IMR-90 (cell line): ENCODE measurements around the gene CCDC27. TPM values are rescaled to one million over a fixed set of nuclear protein-coding genes. Genes with fewer than 3 reads are reported as not detected.

Source experiments
- ATAC-seq: fragments of 200-7000 bp; cut with Tn5 transposase; 2 replicates; pipeline ENCODE4 v1.9.1; 2020; ENCODE audit warnings: low read depth, mild to moderate bottlenecking, moderate library complexity
- BruUV-seq: library from RNA; stranded (reverse); fragments of 400-500 nt; replicated peaks from 2 replicates; lab custom pipeline; 2021; lab: Mats Ljungman, UMichigan
- CTCF ChIA-PET: fragments of 300-600 bp; formaldehyde crosslinking; extraction: SDS; loops from one replicate; lab custom pipeline; 2021; ENCODE audit warnings: antibody characterized with exemption; lab: Yijun Ruan, JAX
- POLR2A ChIA-PET: fragments of 300-600 bp; sonication (Branson Sonifier 250); formaldehyde crosslinking; loops from one replicate; lab custom pipeline; 2022; ENCODE audit warnings: antibody characterized with exemption; ENCODE audit not compliant: unreplicated experiment; lab: Charles Lee
- DNase-seq: peaks from one replicate; pipeline ENCODE4 v3.0.0; 2013
- H2AFZ ChIP-seq: replicated peaks from 2 replicates; pipeline ENCODE3; 2013; ENCODE audit warnings: low read length, mild to moderate bottlenecking; ENCODE audit not compliant: poor library complexity
- H2AK5ac ChIP-seq: 2 replicates; pipeline ENCODE4 v1.6.1; 2013; ENCODE audit warnings: low read depth, low read length, inconsistent platforms
- H2AK9ac ChIP-seq: replicated peaks from 2 replicates; pipeline ENCODE3; 2013; ENCODE audit warnings: mild to moderate bottlenecking, low read depth, low read length, moderate library complexity; ENCODE audit not compliant: poor library complexity
- H2BK120ac ChIP-seq: 2 replicates; pipeline ENCODE4 v1.6.1; 2013; ENCODE audit warnings: low read depth, low read length, inconsistent platforms
- H2BK15ac ChIP-seq: 3 replicates; pipeline ENCODE4 v1.6.1; 2013; ENCODE audit warnings: low read depth, low read length, inconsistent platforms
- H2BK20ac ChIP-seq: 2 replicates; pipeline ENCODE4 v1.6.1; 2013; ENCODE audit warnings: low read depth, mild to moderate bottlenecking, inconsistent platforms, low read length, moderate library complexity
- H2BK5ac ChIP-seq: 2 replicates; pipeline ENCODE4 v1.6.1; 2013; ENCODE audit warnings: mild to moderate bottlenecking, low read depth, low read length, inconsistent platforms; ENCODE audit not compliant: poor library complexity, severe bottlenecking
- H3K14ac ChIP-seq: replicated peaks from 2 replicates; pipeline ENCODE4 v1.6.1; 2013; ENCODE audit warnings: low read depth, low read length, inconsistent platforms
- H3K18ac ChIP-seq: 2 replicates; pipeline ENCODE4 v1.6.1; 2013; ENCODE audit warnings: low read depth, low read length, control low read depth
- H3K23ac ChIP-seq: 2 replicates; pipeline ENCODE4 v1.6.1; 2013; ENCODE audit warnings: low read depth, low read length, inconsistent platforms
- H3K27ac ChIP-seq: 2 replicates; pipeline ENCODE4 v1.5.1; 2013; ENCODE audit warnings: mild to moderate bottlenecking, control low read depth, low read length; ENCODE audit not compliant: insufficient read depth
- H3K27me3 ChIP-seq: 2 replicates; pipeline ENCODE4 v1.6.1; 2013; ENCODE audit warnings: low read length; ENCODE audit not compliant: control insufficient read depth, insufficient read depth
- H3K36me3 ChIP-seq: 2 replicates; pipeline ENCODE4 v1.6.1; 2013; ENCODE audit warnings: low read length, mixed read lengths; ENCODE audit not compliant: control insufficient read depth, insufficient read depth
- H3K4ac ChIP-seq: 2 replicates; pipeline ENCODE4 v1.6.1; 2013; ENCODE audit warnings: low read depth, low read length, inconsistent platforms
- H3K4me1 ChIP-seq: 2 replicates; pipeline ENCODE4 v1.6.1; 2013; ENCODE audit warnings: low read length, mixed read lengths; ENCODE audit not compliant: control insufficient read depth, insufficient read depth
- H3K4me2 ChIP-seq: 2 replicates; pipeline ENCODE4 v1.6.1; 2013; ENCODE audit warnings: low read depth, mild to moderate bottlenecking, control low read depth, low read length, moderate library complexity
- H3K4me3 ChIP-seq: 2 replicates; pipeline ENCODE4 v1.5.1; 2013; ENCODE audit warnings: low read depth, mild to moderate bottlenecking, control low read depth, low read length, moderate library complexity; ENCODE audit not compliant: insufficient read depth
- H3K56ac ChIP-seq: 2 replicates; pipeline ENCODE4 v1.6.1; 2013; ENCODE audit warnings: low read length, inconsistent platforms; ENCODE audit not compliant: insufficient read depth; ENCODE audit errors: extremely low read depth
- H3K79me1 ChIP-seq, 2 experiments: 2 replicates each; pipeline ENCODE4 v1.6.1; 2013; ENCODE audit warnings: low read length in 2 of 2, inconsistent platforms in 1 of 2, low read depth in 1 of 2
- H3K9ac ChIP-seq: 2 replicates; pipeline ENCODE4 v1.6.1; 2013; ENCODE audit warnings: low read depth, low read length, control low read depth
- H3K9me1 ChIP-seq: 2 replicates; pipeline ENCODE4 v1.6.1; 2013; ENCODE audit warnings: low read length, inconsistent platforms; ENCODE audit not compliant: insufficient read depth
- H3K9me3 ChIP-seq: 2 replicates; pipeline ENCODE4 v1.6.1; 2013; ENCODE audit warnings: low read length; ENCODE audit not compliant: control insufficient read depth, insufficient read depth
- H4K20me1 ChIP-seq: 2 replicates; pipeline ENCODE4 v1.6.1; 2013; ENCODE audit warnings: low read length, inconsistent platforms; ENCODE audit not compliant: insufficient read depth
- H4K5ac ChIP-seq: 2 replicates; pipeline ENCODE4 v1.6.1; 2013; ENCODE audit warnings: mild to moderate bottlenecking, low read depth, low read length, control low read depth
- H4K8ac ChIP-seq, 2 experiments: 2 replicates each; pipeline ENCODE4 v1.6.1; 2013; ENCODE audit warnings: low read depth in 2 of 2, low read length in 2 of 2, control low read depth in 1 of 2, inconsistent platforms in 1 of 2
- H4K91ac ChIP-seq: 2 replicates; pipeline ENCODE4 v1.6.1; 2013; ENCODE audit warnings: low read depth, low read length, inconsistent platforms; ENCODE audit not compliant: insufficient read depth
- CEBPB ChIP-seq: IDR thresholded peaks from 2 replicates; pipeline ENCODE4 v1.6.1; 2012; ENCODE audit warnings: low read depth, low read length, improper control_type of control experiment
- ELK1 ChIP-seq: fragments of 150-350 bp; IDR thresholded peaks from 2 replicates; pipeline ENCODE4 v1.6.1; 2016; ENCODE audit warnings: low read depth, mild to moderate bottlenecking, low read length, moderate library complexity, borderline replicate concordance
- FOS ChIP-seq: fragments of 150-350 bp; IDR thresholded peaks from 2 replicates; pipeline ENCODE4 v1.6.1; 2016; ENCODE audit warnings: low read depth, low read length
- MAFK ChIP-seq: IDR thresholded peaks from 2 replicates; pipeline ENCODE4 v1.6.1; 2012; ENCODE audit warnings: low read depth, low read length, improper control_type of control experiment
- MAZ ChIP-seq: IDR thresholded peaks from 2 replicates; pipeline ENCODE4 v1.6.1; 2012; ENCODE audit warnings: low read depth, mild to moderate bottlenecking, low read length, improper control_type of control experiment, moderate library complexity, borderline replicate concordance
- RFX5 ChIP-seq: IDR thresholded peaks from 2 replicates; pipeline ENCODE4 v1.8.0; 2012; ENCODE audit warnings: low read depth, mild to moderate bottlenecking, low read length, moderate library complexity
- SMC3 ChIP-seq: fragments of 150-350 bp; IDR thresholded peaks from 2 replicates; pipeline ENCODE4 v1.6.1; 2016; ENCODE audit warnings: low read depth, mild to moderate bottlenecking, antibody characterized with exemption, low read length, moderate library complexity
- WGBS, 2 experiments: methylation state at CpG; one replicate each; pipeline versions ENCODE4 v1.1.5 to v1.1.7; 2013; ENCODE audit warnings: missing lambda C conversion rate in 2 of 2; ENCODE audit not compliant: insufficient read length in 1 of 2; ENCODE audit errors: extremely low coverage in 2 of 2; 5-methylcytosine and 5-hydroxymethylcytosine counted together
- dilution Hi-C: fragments of 300-500 bp; cut with HindIII; formaldehyde crosslinking; loops from one replicate; pipeline ENCODE4 v1.14.3; 2018; ENCODE audit warnings: low sequenced_read_pairs; ENCODE audit not compliant: unreplicated experiment
- in situ Hi-C: fragments of 300-500 bp; cut with MboI; formaldehyde crosslinking; loops from 3 replicates; pipeline ENCODE4 v1.14.3; 2019; ENCODE audit warnings: low sequenced_read_pairs, inconsistent platforms, mixed read lengths
- intact Hi-C: fragments of 100-400 bp; cut with micrococcal nuclease; formaldehyde crosslinking; loops from 2 replicates; pipeline ENCODE4 v1.10.0; 2022
- polyA plus RNA-seq, 3 experiments: library from polyadenylated mRNA; depleted of rRNA; stranded (reverse); fragments of >200 nt; gene quantifications; 2 replicates each; pipeline ENCODE4 v1.2.3, GENCODE V29; 2012; ENCODE audit warnings: low replicate concordance in 1 of 3
- total RNA-seq: library from RNA; depleted of rRNA; stranded (reverse); fragments of >200 nt; gene quantifications from 2 replicates; pipeline ENCODE4 v1.2.3, GENCODE V29; 2012
- TF ChIP-seq, protein P1 (sequence below): conservative IDR thresholded peaks from 2 replicates; pipeline ENCODE4 v1.5.1; 2012; ENCODE audit warnings: mild to moderate bottlenecking, low read depth, low read length, improper control_type of control experiment
- TF ChIP-seq, protein P2 (sequence below): fragments of 150-350 bp; IDR thresholded peaks from 2 replicates; pipeline ENCODE4 v1.6.1; 2017; ENCODE audit warnings: mild to moderate bottlenecking, antibody characterized with exemption, low read length, low read depth

Gene CCDC27
- total and polyA plus RNA-seq, 2 of the 4 experiments (the other 2 are of a cell fraction) = not detected

DNA sequence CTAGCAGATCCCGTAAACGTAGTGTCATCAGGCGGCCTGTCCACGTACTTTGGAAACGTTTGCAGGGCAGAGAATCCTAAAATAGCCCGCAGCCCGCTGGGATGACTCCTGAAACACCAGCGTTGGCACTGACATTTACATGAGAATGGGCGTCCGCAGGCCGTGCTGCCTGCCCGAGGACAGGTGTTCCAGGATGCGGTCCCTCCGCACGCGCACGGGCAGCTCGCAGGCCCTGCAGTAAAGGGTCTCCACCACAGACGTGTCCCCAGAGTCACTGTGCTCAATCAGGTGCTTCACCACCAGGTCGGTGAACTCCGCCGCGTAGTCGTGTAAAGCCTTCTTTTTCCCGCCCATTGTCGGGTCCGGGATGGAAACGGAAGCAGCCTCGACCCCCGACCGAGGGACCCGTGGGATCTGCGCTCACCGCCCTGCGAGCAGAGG lies 5.8 kb upstream of the CCDC27 start:
- H3K4me2 ChIP-seq = peak overlapping the region; percentile 82
- no peak overlapping the region for H2BK120ac ChIP-seq
- peaks cover 10% of the 10 kb centered on the region; the same call in 1 of the 2 replicates for H3K9me1 ChIP-seq
- peaks cover 17% of the 10 kb centered on the region for H3K36me3 ChIP-seq
- peak overlapping the region; percentile 63 for H3K4me3 ChIP-seq
- peaks cover 15 to 27% of the 10 kb centered on the region in 2 experiments for H3K79me1 ChIP-seq
- no peak overlapping the region; the same call in 1 of the 2 replicates for H3K23ac ChIP-seq
- peak overlapping the region; percentile 65 for H3K9ac ChIP-seq
- H2BK20ac ChIP-seq = no peak overlapping the region
- no peak overlapping the region for H3K14ac ChIP-seq
- WGBS, 2 experiments = 22% methylated on average over 24 of the region's 35 CpGs; no CpG with 5 or more reads in 1 of the 2 experiments
- H3K18ac ChIP-seq = no peak overlapping the region
- DNase-seq (no peak), ATAC-seq (no peak)
- peak overlapping the region; percentile 93 for H2AFZ ChIP-seq
- H4K91ac ChIP-seq = no peak overlapping the region
- H4K5ac ChIP-seq = no peak overlapping the region
- peak overlapping the region; percentile 76 for H2AK9ac ChIP-seq
- peaks cover 11% of the 10 kb centered on the region for H3K27me3 ChIP-seq
- H4K20me1 ChIP-seq = no peaks in the 10 kb centered on the region; the same call in 1 of the 2 replicates
- in situ Hi-C loops = no loop called here
- no peaks in the 10 kb centered on the region for H3K9me3 ChIP-seq
- TF ChIP-seq CEBPB = no peak
- no peak for TF ChIP-seq MAZ
- TF ChIP-seq ELK1 = no peak
- no peak for TF ChIP-seq MAFK
- TF ChIP-seq, protein P1, sequence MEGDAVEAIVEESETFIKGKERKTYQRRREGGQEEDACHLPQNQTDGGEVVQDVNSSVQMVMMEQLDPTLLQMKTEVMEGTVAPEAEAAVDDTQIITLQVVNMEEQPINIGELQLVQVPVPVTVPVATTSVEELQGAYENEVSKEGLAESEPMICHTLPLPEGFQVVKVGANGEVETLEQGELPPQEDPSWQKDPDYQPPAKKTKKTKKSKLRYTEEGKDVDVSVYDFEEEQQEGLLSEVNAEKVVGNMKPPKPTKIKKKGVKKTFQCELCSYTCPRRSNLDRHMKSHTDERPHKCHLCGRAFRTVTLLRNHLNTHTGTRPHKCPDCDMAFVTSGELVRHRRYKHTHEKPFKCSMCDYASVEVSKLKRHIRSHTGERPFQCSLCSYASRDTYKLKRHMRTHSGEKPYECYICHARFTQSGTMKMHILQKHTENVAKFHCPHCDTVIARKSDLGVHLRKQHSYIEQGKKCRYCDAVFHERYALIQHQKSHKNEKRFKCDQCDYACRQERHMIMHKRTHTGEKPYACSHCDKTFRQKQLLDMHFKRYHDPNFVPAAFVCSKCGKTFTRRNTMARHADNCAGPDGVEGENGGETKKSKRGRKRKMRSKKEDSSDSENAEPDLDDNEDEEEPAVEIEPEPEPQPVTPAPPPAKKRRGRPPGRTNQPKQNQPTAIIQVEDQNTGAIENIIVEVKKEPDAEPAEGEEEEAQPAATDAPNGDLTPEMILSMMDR = no peak
- TF ChIP-seq, protein P2, sequence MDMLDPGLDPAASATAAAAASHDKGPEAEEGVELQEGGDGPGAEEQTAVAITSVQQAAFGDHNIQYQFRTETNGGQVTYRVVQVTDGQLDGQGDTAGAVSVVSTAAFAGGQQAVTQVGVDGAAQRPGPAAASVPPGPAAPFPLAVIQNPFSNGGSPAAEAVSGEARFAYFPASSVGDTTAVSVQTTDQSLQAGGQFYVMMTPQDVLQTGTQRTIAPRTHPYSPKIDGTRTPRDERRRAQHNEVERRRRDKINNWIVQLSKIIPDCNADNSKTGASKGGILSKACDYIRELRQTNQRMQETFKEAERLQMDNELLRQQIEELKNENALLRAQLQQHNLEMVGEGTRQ = no peak
- no peak for TF ChIP-seq SMC3
- TF ChIP-seq RFX5 = no peak
- no peak for TF ChIP-seq FOS
- H3K4me1 ChIP-seq = peaks cover 8% of the 10 kb centered on the region; the same call in 1 of the 2 replicates
- intact Hi-C loops = loop anchor here (2.0 kb wide), 1 partner anchor 26 kb away; the partner anchor contains the start of gene SMIM1
- dilution Hi-C loops = no loop called here
- H4K8ac ChIP-seq = peak overlapping the region; percentile 69 to 80; a peak in 3 of 4 replicates
- H2BK15ac ChIP-seq = no peak overlapping the region
- TSS peak; percentile 64 for BruUV-seq
- H3K27ac ChIP-seq = no peak overlapping the region; the same call in 1 of the 2 replicates
- H3K4ac ChIP-seq = peak overlapping the region; percentile 22; the same call in 1 of the 2 replicates
- no peak overlapping the region for H3K56ac ChIP-seq
- ChIA-PET POLR2A (no interaction called here), CTCF (no interaction called here)
- no peak overlapping the region for H2BK5ac ChIP-seq
- H2AK5ac ChIP-seq = peak overlapping the region; percentile 16; the same call in 1 of the 2 replicates
